ENCODE data around the gene FKBP1C. TPM values are rescaled to one million over a fixed set of nuclear protein-coding genes. Genes with fewer than 3 reads are reported as not detected.

FKBP1C gene
- total RNA-seq, 1 experiment from 2014 or later: 0.15 TPM

- no peak for DNase-seq (ENCODE audit: low spot score)
Observed at GRCh38 chr6:63261820-63262219, 50.6 kb downstream of the FKBP1C start.

Other genes with a start within 250 kb of the FKBP1C start
- gene LGSN, start 108.5 kb downstream of the FKBP1C start, total RNA-seq (2014; rRNA removed; shearing (Covaris generic)): 0.23 TPM in 1 of 2 replicates, not detected in the other

Data from H4 (cell line).